HG03175 (cell line): Measurements from ENCODE around the gene LRP1B.
"Not testable (repeated sequence)": the region's sequence is repeated elsewhere in the genome, so short reads cannot be mapped to it uniquely, and the experiment has no call there.

Experiments
- ATAC-seq: cut with Tn5 transposase; IDR thresholded peaks from one replicate; pipeline ENCODE4 v1.9.1; 2021; ENCODE audit warnings: mild to moderate bottlenecking, moderate library complexity; ENCODE audit not compliant: unreplicated experiment

LRP1B gene

GRCh38 chr2:140596447-140596846 is 1534.4 kb downstream of the LRP1B start:
- ATAC-seq, result peak; percentile 82

- no peak for ATAC-seq
These were observed 1535.7 kb downstream of the LRP1B start for GRCh38 chr2:140595107-140595506.

- no peak for ATAC-seq
These were observed 1537.7 kb downstream of the LRP1B start for GRCh38 chr2:140593132-140593531.

DNA sequence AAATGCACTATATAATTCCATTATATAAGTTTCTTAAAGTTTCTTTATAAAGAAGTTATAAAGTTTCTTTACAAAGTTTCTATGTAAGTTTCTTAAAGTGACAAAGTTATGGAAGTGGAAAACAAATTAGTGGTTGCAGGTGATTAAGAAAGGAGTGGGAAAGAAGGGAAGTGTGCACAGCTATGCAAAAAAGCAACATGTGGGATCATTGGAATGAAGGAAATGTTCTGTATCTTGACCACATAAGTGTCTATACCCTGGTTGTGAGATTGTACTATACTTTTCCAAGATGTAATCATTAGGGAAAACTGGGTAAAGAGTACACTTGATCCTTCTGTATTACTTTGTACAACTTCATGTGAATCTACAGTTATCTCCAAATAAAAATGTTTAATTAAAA is 1541.1 kb downstream of the LRP1B start:
- ATAC-seq, result no peak

GRCh38 chr2:140589273-140589672 is 1541.5 kb downstream of the LRP1B start:
- no peak for ATAC-seq

DNA sequence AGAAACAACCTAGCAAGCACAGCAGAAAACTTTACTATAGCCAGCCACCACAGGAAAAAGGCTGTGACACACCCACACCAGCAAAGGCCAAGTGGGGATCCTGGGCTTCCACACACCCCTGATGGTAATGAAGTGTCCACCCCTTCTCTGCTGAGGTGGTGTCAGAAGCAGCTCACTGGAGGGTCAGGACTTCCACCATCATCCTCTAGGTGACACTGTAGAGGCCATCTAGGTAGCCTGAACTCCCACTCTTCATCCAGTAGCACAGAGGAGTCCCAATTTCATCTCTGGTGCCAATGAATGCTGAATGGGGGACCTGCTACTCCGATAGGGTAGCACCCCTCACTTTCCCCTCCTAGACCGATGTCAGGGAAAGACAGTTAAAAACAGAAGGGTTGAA is 1544.4 kb downstream of the LRP1B start:
- ATAC-seq, result peak; percentile 100

DNA sequence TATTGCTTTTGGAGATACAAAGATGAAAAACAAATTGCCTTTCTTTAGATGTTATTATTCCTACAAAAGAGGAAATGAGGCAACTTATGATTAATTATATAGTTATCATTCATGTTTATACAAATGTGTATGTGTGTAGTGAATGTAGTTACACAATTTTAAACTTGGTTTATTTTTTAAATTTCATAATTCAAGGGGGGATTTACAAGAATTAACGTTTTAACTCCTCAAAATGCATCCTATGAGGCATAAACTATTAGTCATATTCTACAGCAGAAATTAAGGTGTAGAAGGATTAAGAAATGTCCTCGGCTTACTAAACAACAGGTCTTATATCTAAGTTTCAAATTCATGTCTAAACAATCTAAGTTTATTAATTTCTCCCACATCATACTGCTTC is 1545.8 kb downstream of the LRP1B start:
- no peak for ATAC-seq

GRCh38 chr2:140584471-140584870 is 1546.3 kb downstream of the LRP1B start:
- no peak for ATAC-seq

DNA sequence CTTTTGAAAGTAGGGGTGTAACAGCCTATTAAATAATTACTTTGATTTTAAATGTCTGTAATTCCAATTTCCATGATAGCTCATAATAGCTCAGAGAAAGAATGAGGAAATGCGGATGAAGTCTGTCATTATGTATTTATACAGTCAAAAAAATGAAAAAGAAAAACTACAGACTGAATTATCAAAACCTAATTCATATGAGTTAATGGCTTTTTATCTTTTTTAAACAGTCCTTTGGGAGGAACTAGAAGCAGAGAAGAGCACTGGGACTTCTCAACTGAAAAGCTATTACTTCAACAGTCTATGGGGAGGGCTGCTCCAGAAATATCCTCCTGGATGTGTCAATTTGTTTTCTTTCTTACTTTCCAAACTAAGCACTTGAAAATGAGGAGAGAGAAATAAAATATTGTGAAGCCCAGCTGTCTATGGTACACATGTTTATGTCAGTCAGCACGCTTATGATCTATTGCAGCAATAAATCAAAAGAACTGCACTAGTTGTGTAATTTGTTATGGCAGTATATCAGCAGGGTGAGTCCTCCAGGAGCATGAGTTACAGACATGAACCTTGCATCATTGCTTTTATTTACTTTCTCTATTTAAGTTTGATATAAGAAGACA is 1550.2 kb downstream of the LRP1B start:
- no peak for ATAC-seq

DNA sequence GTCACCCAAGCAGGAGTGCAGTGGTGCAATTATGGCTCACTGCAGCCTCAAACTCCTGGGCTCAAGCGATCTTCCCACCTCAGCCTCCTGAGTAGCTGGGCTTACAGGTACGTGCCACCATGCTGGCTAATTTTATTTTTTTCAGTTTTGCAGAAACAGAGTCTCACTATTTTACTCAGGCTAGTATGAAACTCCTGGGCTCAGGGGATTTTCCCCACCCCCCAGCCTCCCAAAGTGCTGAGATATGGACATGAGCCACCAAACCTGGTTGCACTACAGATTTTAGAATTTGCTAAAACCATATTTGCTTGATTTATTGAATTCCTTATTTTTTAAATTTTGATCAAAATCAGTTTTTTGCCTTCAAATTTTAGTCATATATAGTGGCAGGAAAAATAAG is 1553.4 kb downstream of the LRP1B start:
- ATAC-seq, result no peak

- no peak for ATAC-seq
These were observed 1563.1 kb downstream of the LRP1B start for GRCh38 chr2:140567734-140568133.

GRCh38 chr2:140565756-140566155 is 1565.1 kb downstream of the LRP1B start:
- no peak for ATAC-seq

DNA sequence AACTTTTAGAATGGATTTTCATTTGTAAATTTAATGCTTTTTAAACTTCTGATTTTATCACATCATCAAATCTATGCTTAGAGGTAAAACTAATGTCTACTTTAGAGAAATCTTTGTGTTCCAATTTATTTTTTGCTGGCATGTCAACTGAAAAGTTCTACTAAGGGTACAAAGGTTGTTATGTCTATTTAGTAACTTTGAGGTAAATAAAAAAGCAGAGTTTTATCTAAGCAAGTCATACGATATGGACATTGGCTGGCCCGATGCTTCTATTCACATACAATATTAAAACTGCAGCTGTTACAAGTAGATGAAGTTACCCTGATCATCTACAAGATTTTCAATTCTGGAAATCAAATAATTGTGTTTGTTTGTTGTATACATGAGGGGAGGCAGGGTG is 1575.1 kb downstream of the LRP1B start:
- no peak for ATAC-seq

DNA sequence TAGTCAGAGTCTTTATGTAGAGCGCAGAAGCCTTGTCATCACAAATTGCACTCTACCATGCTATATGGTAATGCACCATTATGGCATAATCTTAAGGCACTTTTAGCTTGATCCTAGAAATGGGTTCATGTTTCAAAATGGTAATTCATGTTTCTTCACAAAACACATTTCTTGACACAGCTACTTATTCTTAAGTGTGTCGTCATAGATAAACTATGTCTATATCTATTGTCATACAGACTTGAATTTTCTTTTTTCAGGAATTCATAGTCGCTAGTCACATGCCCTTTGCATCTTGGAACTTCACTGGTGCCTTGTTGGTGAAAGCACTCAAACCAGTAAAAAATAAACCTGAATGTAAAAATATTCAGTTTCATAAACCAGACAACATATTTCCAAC is 1578.2 kb downstream of the LRP1B start:
- ATAC-seq, result no peak

DNA sequence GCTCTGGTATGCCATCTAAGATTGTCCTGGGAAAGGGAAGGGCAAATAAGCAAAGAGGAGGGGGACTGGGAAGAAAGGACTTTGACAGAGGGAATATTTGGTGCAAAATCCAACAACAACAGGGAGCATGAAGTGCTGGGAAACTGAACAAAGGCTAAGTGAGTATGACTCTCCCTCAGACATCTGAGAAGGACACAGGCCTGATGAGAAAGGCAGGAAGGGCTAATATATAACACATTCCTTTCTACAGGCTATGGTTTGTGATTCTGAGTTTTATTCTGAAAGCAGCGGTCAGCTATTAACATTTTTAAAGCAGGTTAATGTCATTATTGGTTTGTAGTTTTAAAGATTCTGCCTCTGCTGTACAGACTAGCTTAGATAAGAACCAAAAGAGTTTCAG is 1579.5 kb downstream of the LRP1B start:
- no peak for ATAC-seq

GRCh38 chr2:140550821-140551220 is 1580.0 kb downstream of the LRP1B start:
- ATAC-seq, result no peak

GRCh38 chr2:140544769-140545168 is 1586.0 kb downstream of the LRP1B start:
- ATAC-seq, result not testable (repeated sequence)

DNA sequence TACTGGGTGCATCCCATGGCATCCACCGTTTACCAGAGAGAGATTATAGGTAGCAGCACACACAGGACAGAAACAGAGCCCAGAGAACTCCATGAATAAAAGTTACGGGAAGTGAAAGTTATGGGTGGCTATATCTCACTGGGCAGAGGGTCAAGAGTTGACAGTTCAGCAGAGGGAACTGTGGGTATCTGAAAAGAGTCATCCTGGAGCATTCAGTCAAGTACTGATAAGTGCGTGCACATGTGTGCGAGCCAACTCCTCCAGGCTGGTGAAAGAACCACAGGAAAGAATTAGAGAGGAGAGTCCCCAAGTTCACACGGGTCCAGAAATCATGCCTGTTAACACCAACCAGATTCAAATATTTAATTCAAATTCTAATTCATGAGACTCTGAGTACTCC is 1588.2 kb downstream of the LRP1B start:
- no peak for ATAC-seq

DNA sequence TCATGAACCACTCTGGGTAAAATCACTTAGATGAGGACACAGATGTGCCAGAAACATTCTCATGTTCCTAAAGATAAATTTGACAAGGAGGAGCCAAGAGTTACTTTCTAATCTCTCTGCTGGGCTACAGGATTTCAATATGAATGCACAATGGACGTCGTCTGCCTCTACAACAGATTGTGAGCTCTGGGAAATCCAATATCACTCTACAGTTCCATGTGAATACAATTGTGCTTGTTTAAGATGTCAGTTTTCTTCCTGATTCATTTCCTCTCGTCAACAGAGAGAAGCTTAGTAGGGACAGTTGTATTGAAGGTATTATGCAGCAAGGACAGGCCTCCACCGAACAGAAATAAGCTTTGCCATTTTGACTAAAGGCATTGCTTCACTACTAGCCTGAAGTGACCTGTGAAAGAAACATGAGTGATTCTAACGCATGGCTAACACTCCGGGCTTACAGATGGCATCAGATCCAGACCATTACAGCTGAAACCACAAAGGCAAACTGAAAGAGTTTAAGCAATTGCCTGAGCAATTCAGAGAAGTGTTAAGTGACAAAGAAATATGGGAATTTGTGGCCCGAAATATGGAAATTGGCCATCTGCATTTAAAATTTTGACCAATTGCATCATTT is 1591.5 kb downstream of the LRP1B start:
- ATAC-seq, result no peak

GRCh38 chr2:140529706-140530105 is 1601.1 kb downstream of the LRP1B start:
- no peak for ATAC-seq

DNA sequence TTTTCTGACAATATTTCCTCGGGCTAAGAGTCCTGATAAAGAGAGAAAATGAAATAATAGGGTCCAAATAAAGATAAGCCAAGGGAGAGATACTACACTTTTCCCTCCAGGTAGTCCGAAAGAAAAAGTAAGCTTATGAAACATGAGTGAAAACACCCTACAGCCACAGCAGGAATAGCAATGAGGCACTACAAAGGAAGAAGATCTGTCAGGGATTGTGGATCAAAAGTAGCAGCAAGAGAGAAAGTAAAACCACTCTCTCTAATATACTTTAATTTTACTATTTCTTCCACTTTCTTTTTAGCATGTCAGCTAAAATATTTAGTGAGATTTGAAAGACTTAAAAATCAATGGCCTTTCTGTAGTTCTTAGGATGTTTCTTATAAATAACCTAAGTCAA is 1601.8 kb downstream of the LRP1B start:
- ATAC-seq, result no peak

- no peak for ATAC-seq
These were observed 1604.2 kb downstream of the LRP1B start for GRCh38 chr2:140526575-140526974.

GRCh38 chr2:140512106-140512505 is 1618.7 kb downstream of the LRP1B start:
- no peak for ATAC-seq
